RWPE1 (cell line): ENCODE data around the gene GTPBP4.

Experiments
- CTCF ChIA-PET: fragments of 350-600 bp; sonication (Branson Sonifier 250); formaldehyde crosslinking; extraction: SDS; loops from one replicate; lab custom pipeline; 2021; lab: Yijun Ruan, JAX
- POLR2A ChIA-PET: fragments of 400-600 bp; formaldehyde crosslinking; extraction: SDS; loops from one replicate; lab custom pipeline; 2020; ENCODE audit warnings: antibody characterized with exemption; ENCODE audit not compliant: low non-redundant PET; lab: Yijun Ruan, JAX
- DNase-seq: peaks from one replicate; pipeline ENCODE4 v3.0.0; 2012; ENCODE audit warnings: low spot score
- H3K27ac ChIP-seq: fragments of 450-650 bp; 2 replicates; pipeline ENCODE4 v1.5.1; 2017
- CTCF ChIP-seq: fragments of 450-650 bp; conservative IDR thresholded peaks from 2 replicates; pipeline ENCODE4 v1.5.1; 2017; ENCODE audit warnings: low read depth, mild to moderate bottlenecking

The GTPBP4 gene

GRCh38 chr10:970311-971149 is 17.7 kb upstream of the GTPBP4 start:
- TF ChIP-seq CTCF: no peak
- ChIA-PET POLR2A (no interaction called here), CTCF (no interaction called here)
- H3K27ac ChIP-seq: no peak overlapping the region
- no peak for DNase-seq

GRCh38 chr10:971150-971542 is 17.1 kb upstream of the GTPBP4 start:
- no peak overlapping the region for H3K27ac ChIP-seq
- POLR2A ChIA-PET: no interaction called here
- CTCF ChIA-PET: no interaction called here

GRCh38 chr10:971613-972012 is 16.6 kb upstream of the GTPBP4 start:
- DNase-seq: no peak
- CTCF ChIA-PET: no interaction called here
- POLR2A ChIA-PET: no interaction called here

More at GRCh38 chr10:971150-971542, 17.1 kb upstream of the GTPBP4 start:
- no peak for DNase-seq
- TF ChIP-seq CTCF: no peak

GRCh38 chr10:972763-973162 is 15.5 kb upstream of the GTPBP4 start:
- POLR2A ChIA-PET: no interaction called here
- no peak overlapping the region for H3K27ac ChIP-seq
- TF ChIP-seq CTCF: no peak
- CTCF ChIA-PET: no interaction called here
- DNase-seq: no peak

More at GRCh38 chr10:971613-972012, 16.6 kb upstream of the GTPBP4 start:
- no peak overlapping the region for H3K27ac ChIP-seq
- TF ChIP-seq CTCF: no peak

- no peak for DNase-seq
- no peak for TF ChIP-seq CTCF
- CTCF ChIA-PET: no interaction called here
- no peak overlapping the region for H3K27ac ChIP-seq
- POLR2A ChIA-PET: no interaction called here
These were observed 14.0 kb upstream of the GTPBP4 start for GRCh38 chr10:974038-974784.

GRCh38 chr10:974785-975074 is 13.5 kb upstream of the GTPBP4 start:
- ChIA-PET CTCF (no interaction called here), POLR2A (no interaction called here)
- DNase-seq: no peak
- TF ChIP-seq CTCF: no peak
- no peak overlapping the region for H3K27ac ChIP-seq
